Body of pancreas (tissue), 4 donors: ENCODE measurements around the gene TALDO1. TPM values are rescaled to one million over a fixed set of nuclear protein-coding genes. Genes with fewer than 3 reads are reported as not detected.

Source experiments
- ATAC-seq: fragments of 150-250 bp; one replicate; pipeline ENCODE4 v1.9.1; 2016
- DNase-seq, 4 donors: peaks; one replicate each; pipeline ENCODE4 v3.0.0-alpha.2; 2019
- H3K27ac ChIP-seq, 4 donors: fragments of 200-600 bp; sonication (generic); 1 replicate in 3 of 4; 2 replicates in 1 of 4; pipeline versions ENCODE4 v1.5.1 to v1.6.1; 2016 to 2019; ENCODE audit warnings: mild to moderate bottlenecking in 1 of 4, mixed read lengths in 1 of 4, moderate library complexity in 1 of 4
- H3K27me3 ChIP-seq, 2 donors: fragments of 200-600 bp; sonication (generic); one replicate each; pipeline ENCODE4 v1.6.0; 2016; ENCODE audit warnings: mild to moderate bottlenecking in 1 of 2
- H3K36me3 ChIP-seq, 2 donors: fragments of 200-600 bp; sonication (generic); replicated peaks in 1 of 2; 2 replicates each; pipeline ENCODE4 v1.5.1; 2016; ENCODE audit warnings: low read depth in 2 of 2; ENCODE audit not compliant: insufficient read depth in 1 of 2
- H3K4me1 ChIP-seq: fragments of 200-600 bp; sonication (generic); one replicate; pipeline ENCODE4 v1.6.0; 2016
- H3K4me3 ChIP-seq, 2 donors: fragments of 200-600 bp; sonication (generic); 1 replicate in 1 of 2; 2 replicates in 1 of 2; pipeline ENCODE4 v1.5.1; 2016 to 2019
- H3K9me3 ChIP-seq, 3 donors: fragments of 200-600 bp; sonication (generic); 1 replicate in 2 of 3; 2 replicates in 1 of 3; pipeline ENCODE4 v1.5.1; 2016
- POLR2A ChIP-seq, 3 donors: fragments of 450-650 bp; IDR thresholded peaks; one replicate each; pipeline ENCODE4 v1.6.1; 2016; ENCODE audit warnings: antibody characterized with exemption in 3 of 3, mild to moderate bottlenecking in 2 of 3
- WGBS, 2 donors: methylation state at CpG; one replicate each; pipeline ENCODE4 v1.1.5; 2017; 5-methylcytosine and 5-hydroxymethylcytosine counted together
- intact Hi-C: fragments of 100-400 bp; cut with DNase I; formaldehyde crosslinking; loops from one replicate; pipeline ENCODE4 v1.15.1; 2023
- total RNA-seq, 2 donors: library from RNA; depleted of rRNA; stranded (reverse); fragments of >200 nt; gene quantifications; one replicate each; pipeline ENCODE4 v1.1.0, GENCODE V29; 2016
- TF ChIP-seq, protein P1 (sequence below), 7 experiments: fragments of 450-650 bp in 4 of 7; fragments of 200-600 bp in 3 of 7; sonication (generic) in 3 of 7; IDR thresholded peaks; one replicate each; pipeline ENCODE4 v1.5.1; 2016 to 2019; ENCODE audit warnings: antibody characterized with exemption in 7 of 7

The TALDO1 gene
- total RNA-seq, 2 donors from 2014 or later, result 78.9 to 119 TPM

DNA sequence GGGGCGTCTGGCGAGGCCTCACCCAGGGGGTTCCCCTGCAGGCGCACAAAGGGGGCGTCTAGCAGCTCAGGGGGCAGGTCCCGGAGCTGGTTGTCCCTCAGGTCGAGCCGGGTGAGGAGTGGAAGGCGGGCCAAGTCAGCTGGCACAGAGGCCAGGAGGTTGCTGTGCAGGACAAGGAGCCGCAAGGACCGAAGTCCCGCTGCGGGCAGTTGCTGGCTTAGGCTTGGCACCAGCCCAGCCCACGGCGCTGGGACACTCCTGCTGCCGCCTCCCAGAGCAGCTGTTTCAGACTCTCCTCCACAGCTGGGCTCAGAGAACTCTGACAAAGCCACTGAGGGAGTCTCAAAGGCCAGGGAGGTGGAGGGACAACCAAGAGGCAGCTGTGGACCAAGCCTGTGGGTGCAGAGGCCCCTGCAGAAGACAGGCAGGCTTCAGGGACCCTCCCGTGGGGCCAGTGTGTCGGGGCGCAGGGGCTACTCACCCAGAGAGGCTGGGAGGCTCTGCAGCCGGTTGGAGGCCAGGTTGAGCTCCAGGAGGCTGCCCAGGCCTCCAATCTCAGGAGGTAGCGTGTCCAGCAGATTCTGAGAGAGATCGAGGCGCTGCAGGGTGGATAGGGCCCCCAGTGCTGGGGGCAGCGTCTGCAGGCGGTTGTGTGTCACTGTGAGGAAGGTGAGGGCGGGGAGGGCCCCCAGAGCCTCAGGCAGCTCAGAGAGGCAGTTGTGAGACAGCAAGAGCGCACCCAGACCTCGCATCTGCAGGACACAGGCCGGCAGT, 55.6 kb downstream of the TALDO1 start:
- Histone ChIP-seq H3K4me1 (peaks cover 31% of the 10 kb centered on the region), H3K27me3 (no peaks in the 10 kb centered on the region), H3K27ac (no peak overlapping the region), H3K4me3 (no peak overlapping the region), H3K36me3 (no peaks in the 10 kb centered on the region), H3K9me3 (no peaks in the 10 kb centered on the region)
- no peak for DNase-seq
- intact Hi-C loops, result no loop called here
- WGBS, 2 donors, result 88 to 92% methylated on average over 10 to 28 of the region's 28 CpGs
- ATAC-seq, result no peak
- TF ChIP-seq, protein P1, sequence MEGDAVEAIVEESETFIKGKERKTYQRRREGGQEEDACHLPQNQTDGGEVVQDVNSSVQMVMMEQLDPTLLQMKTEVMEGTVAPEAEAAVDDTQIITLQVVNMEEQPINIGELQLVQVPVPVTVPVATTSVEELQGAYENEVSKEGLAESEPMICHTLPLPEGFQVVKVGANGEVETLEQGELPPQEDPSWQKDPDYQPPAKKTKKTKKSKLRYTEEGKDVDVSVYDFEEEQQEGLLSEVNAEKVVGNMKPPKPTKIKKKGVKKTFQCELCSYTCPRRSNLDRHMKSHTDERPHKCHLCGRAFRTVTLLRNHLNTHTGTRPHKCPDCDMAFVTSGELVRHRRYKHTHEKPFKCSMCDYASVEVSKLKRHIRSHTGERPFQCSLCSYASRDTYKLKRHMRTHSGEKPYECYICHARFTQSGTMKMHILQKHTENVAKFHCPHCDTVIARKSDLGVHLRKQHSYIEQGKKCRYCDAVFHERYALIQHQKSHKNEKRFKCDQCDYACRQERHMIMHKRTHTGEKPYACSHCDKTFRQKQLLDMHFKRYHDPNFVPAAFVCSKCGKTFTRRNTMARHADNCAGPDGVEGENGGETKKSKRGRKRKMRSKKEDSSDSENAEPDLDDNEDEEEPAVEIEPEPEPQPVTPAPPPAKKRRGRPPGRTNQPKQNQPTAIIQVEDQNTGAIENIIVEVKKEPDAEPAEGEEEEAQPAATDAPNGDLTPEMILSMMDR (IDR thresholded peaks at IDR 0.05), result no peak
- TF ChIP-seq POLR2A (IDR thresholded peaks at IDR 0.05), result no peak

DNA sequence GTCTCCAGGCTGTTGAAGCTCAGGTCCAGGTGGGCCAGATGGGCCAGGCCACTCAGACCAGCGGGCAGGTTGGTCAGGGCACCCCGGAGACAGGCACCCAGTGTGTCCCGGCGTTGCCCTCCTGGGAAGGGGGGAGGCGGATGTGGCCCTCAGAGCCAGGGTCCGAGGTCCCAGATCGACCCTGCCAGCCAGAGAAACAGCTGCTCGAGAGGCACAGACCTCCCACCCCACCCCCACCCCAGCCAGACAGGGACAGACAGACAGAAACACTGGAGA, 56.1 kb downstream of the TALDO1 start:
- Histone ChIP-seq H3K4me3 (no peak overlapping the region), H3K27me3 (no peaks in the 10 kb centered on the region), H3K9me3 (no peaks in the 10 kb centered on the region), H3K27ac (no peak overlapping the region), H3K4me1 (peaks cover 32% of the 10 kb centered on the region), H3K36me3 (no peaks in the 10 kb centered on the region)
- TF ChIP-seq POLR2A (IDR thresholded peaks at IDR 0.05), result no peak
- TF ChIP-seq, protein P1 (IDR thresholded peaks at IDR 0.05), result no peak
- 20 to 64% methylated on average over 1 to 7 of the region's 8 CpGs for WGBS, 2 donors
- intact Hi-C loops, result no loop called here
- no peak for DNase-seq
- no peak for ATAC-seq

DNA sequence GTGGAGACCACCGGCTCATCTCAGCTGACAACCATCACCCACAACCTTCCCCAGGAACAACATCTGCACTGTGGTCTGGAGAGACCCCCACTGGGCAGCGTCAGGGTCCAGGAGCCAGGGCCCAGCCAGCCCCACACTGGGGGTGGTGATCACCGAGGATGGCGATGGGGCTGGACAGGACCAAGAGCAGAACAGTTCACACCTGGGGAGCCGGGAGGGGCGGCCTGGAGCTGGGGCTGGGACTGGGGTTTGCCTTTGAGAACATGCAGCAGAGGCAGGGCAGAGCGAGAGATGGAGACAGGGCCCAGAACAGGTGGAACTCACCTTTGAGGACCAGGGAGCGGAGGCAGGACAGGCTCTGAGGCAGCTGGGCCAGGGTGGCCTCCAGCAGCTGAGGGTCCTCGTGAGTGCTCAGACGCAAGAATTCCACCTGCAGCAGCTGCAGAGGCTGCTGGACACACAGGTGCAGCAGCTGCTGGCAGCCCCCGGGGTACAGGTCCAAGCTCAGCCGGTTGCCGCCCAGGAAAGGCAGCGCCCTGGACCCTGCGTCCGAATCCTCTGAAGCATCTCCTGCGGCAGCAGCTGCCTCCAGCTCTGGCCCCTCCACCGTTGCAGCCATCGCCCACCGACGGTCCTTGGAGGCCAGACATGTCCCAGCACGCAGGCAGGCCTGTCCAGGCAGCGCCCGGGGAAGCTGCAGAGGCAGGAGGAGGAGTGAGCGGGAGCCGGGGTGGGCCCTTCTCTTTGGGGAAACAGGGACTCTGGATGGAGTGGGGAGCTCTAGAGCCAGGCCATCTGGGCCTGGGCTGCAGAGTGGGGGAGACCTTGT, 56.7 kb downstream of the TALDO1 start:
- ATAC-seq, result no peak
- H3K27ac ChIP-seq, result no peak overlapping the region
- no peaks in the 10 kb centered on the region for H3K36me3 ChIP-seq
- H3K9me3 ChIP-seq, result no peaks in the 10 kb centered on the region
- DNase-seq, result no peak
- H3K27me3 ChIP-seq, result no peaks in the 10 kb centered on the region
- intact Hi-C loops, result no loop called here
- no peak overlapping the region for H3K4me3 ChIP-seq
- no peak for TF ChIP-seq POLR2A (IDR thresholded peaks at IDR 0.05)
- TF ChIP-seq, protein P1 (IDR thresholded peaks at IDR 0.05), result no peak
- peaks cover 35% of the 10 kb centered on the region for H3K4me1 ChIP-seq
- 59 to 77% methylated on average over 11 to 26 of the region's 26 CpGs for WGBS, 2 donors

DNA sequence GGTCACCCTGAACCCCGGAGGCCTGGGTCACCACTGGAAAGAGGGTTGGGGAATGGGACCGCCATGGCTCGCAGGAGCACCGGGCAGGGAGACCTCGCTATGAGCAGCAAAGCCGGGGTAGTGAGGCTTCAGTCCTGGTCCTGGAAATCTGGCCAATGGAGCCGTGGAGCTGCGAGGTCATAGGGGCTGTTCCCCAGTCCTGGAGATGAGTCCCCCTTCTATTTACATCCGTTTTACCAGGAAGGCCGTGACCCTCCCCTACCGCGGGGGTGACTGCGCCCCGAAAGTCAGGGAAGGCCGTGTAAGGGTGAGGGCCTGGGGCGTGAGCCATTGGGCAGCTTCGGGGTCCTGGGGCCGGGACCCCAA, 57.3 kb downstream of the TALDO1 start:
- DNase-seq, result no peak
- 11 to 20% methylated on average over 13 to 18 of the region's 18 CpGs for WGBS, 2 donors
- no peaks in the 10 kb centered on the region for H3K36me3 ChIP-seq
- ATAC-seq, result no peak
- peak overlapping the region in 1 of 2 donors; percentile 26 for H3K4me3 ChIP-seq
- no peak for TF ChIP-seq POLR2A (IDR thresholded peaks at IDR 0.05)
- TF ChIP-seq, protein P1 (IDR thresholded peaks at IDR 0.05), result no peak
- peaks cover 35% of the 10 kb centered on the region for H3K4me1 ChIP-seq
- intact Hi-C loops, result no loop called here
- no peaks in the 10 kb centered on the region for H3K27me3 ChIP-seq
- H3K27ac ChIP-seq, result peak overlapping the region; percentile 83 to 92 (median 87)
- H3K9me3 ChIP-seq, result no peaks in the 10 kb centered on the region
